BLaER1 treated with 17β-estradiol and CSF1 and Interleukin-3, amounts not matched to agents 10 nM and 100 nM (cell line): Measurements from ENCODE around the gene WDR33.

Experiments used
- H3K27ac ChIP-seq, 11 experiments: shearing (Covaris generic); formaldehyde crosslinking; 2 replicates each; pipeline ENCODE4 v1.8.1; 2022
- H3K27me3 ChIP-seq, 11 experiments: shearing (Covaris generic); formaldehyde crosslinking; 2 replicates each; pipeline ENCODE4 v1.8.1; 2022
- H3K36me3 ChIP-seq, 11 experiments: shearing (Covaris generic); formaldehyde crosslinking; 2 replicates each; pipeline ENCODE4 v1.8.1; 2022
- H3K4me1 ChIP-seq, 10 experiments: shearing (Covaris generic); formaldehyde crosslinking; 2 replicates each; pipeline ENCODE4 v1.8.1; 2022
- H3K4me2 ChIP-seq, 11 experiments: shearing (Covaris generic); formaldehyde crosslinking; 2 replicates each; pipeline ENCODE4 v1.8.1; 2022
- H3K4me3 ChIP-seq, 10 experiments: shearing (Covaris generic); formaldehyde crosslinking; 2 replicates each; pipeline ENCODE4 v1.8.1; 2022
- H3K9ac ChIP-seq, 11 experiments: shearing (Covaris generic); formaldehyde crosslinking; 2 replicates each; pipeline ENCODE4 v1.8.1; 2022
- H3K9me3 ChIP-seq, 11 experiments: shearing (Covaris generic); formaldehyde crosslinking; replicated peaks in 1 of 11; 2 replicates each; pipeline ENCODE4 v1.8.1; 2022
- H4K20me1 ChIP-seq, 11 experiments: shearing (Covaris generic); formaldehyde crosslinking; 2 replicates each; pipeline ENCODE4 v1.8.1; 2022
- Cebpa-rat ChIP-seq, 11 experiments: shearing (Covaris generic); IDR thresholded peaks; 2 replicates each; pipeline ENCODE4 v1.8.1; 2022

Gene WDR33

DNA sequence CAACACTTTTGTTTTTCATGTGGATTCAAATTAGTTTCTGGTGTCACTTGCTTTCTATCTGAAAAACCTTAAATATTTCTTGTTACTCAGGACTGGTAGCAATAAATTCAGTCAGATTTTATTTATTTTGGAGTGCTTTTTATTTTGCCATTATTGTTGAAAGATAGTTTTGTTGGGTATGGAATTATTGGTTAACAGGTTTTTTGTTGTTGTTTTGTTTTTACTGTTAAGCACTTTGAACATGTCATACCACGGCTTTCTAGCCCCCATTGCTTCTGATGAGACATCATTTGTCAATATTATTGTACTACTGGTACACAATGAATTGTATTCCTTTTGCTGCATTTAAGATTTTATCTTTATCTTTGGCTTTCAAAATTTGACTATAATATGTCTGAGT lies 122.6 kb downstream of the WDR33 start:
- Histone ChIP-seq H3K4me2 (no peak overlapping the region), H3K9me3 (peaks cover 46 to 49% (median 47%) of the 10 kb centered on the region in 11 experiments), H4K20me1 (no peaks in the 10 kb centered on the region), H3K4me1 (peaks cover 0 to 9% (median 6%) of the 10 kb centered on the region in 10 experiments; a peak in 11 of 20 replicates), H3K27me3 (no peaks in the 10 kb centered on the region), H3K9ac (no peak overlapping the region), H3K27ac (no peak overlapping the region), H3K36me3 (peaks cover 0 to 13% (median 8%) of the 10 kb centered on the region in 11 experiments; a peak in 10 of 22 replicates), H3K4me3 (no peak overlapping the region)
- TF ChIP-seq Cebpa-rat (IDR thresholded peaks at IDR 0.05): no peak

DNA sequence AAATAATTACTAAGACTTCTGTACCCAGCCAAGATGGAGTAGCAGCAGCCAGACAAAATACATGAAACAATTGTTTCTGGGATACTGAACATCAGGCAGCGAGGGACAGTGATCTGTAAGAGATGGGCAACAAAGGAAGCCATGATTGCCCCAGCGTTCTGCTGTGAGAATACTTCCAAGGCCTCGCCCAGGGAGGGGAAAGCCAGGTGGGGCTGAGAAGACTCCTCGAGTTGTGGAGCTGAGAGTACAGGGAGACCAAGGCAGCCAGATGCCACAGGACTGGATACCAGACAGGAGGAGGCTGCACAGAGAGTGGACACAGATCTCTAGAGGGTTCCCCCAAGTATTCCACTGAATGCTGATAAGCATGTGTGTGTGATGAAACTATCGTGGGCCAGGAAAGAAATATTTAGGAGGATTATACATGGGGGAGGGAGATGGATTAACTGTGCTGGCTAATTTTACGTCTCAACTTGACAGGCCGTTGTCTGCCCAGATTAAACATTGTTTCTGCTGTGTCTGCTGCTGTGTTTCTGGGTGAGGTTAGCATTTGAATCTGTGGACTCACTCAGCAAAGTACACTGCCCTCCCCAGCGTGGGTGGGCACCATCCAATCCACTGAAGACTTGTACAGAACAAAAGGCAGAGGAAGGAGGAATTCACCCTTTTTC lies 125.4 kb downstream of the WDR33 start:
- Histone ChIP-seq H3K36me3 (peaks cover 0 to 8% (median 4%) of the 10 kb centered on the region in 11 experiments; a peak in 9 of 22 replicates), H3K27me3 (peaks cover 0 to 10% (median 0%) of the 10 kb centered on the region in 11 experiments; a peak in 6 of 22 replicates), H3K27ac (no peak overlapping the region), H3K9ac (no peak overlapping the region), H3K4me3 (no peak overlapping the region), H3K4me2 (no peak overlapping the region), H3K4me1 (peaks cover 12 to 38% (median 33%) of the 10 kb centered on the region in 10 experiments), H3K9me3 (peaks cover 31 to 34% (median 32%) of the 10 kb centered on the region in 11 experiments), H4K20me1 (no peaks in the 10 kb centered on the region)
- TF ChIP-seq Cebpa-rat (IDR thresholded peaks at IDR 0.05): no peak

DNA sequence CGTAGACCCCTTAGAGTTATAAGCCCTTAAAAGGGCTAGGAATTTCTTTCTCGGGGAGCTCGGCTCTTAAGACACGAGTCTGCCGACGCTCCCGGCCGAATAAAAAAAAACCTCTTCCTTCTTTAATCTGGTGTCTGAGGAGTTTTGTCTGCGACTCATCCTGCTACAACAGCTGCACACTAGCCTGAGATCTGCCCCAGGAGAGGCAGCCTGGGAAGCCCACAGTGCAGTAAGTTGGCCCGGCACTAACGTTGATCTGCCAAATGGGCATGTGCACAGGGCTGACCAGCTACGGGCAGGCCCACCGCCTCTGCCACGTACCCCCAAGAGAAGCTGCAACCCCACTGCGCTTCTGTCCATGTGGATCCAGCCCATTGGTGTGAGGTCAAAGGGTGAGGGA lies 127.2 kb downstream of the WDR33 start:
- no peak for TF ChIP-seq Cebpa-rat (IDR thresholded peaks at IDR 0.05)
- Histone ChIP-seq H4K20me1 (peaks cover 0 to 10% (median 0%) of the 10 kb centered on the region in 11 experiments; a peak in 2 of 22 replicates), H3K4me2 (peak overlapping the region in 5 of 11 experiments; percentile 11 to 30 (median 23); a peak in 5 of 22 replicates), H3K4me3 (no peak overlapping the region), H3K36me3 (no peaks in the 10 kb centered on the region), H3K4me1 (peaks cover 19 to 55% (median 51%) of the 10 kb centered on the region in 10 experiments), H3K27ac (no peak overlapping the region), H3K9me3 (peaks cover 13 to 16% (median 15%) of the 10 kb centered on the region in 11 experiments), H3K9ac (peak overlapping the region in 1 of 11 experiments; percentile 11; a peak in 1 of 22 replicates), H3K27me3 (peaks cover 3 to 28% (median 8%) of the 10 kb centered on the region in 11 experiments; a peak in 21 of 22 replicates)

DNA sequence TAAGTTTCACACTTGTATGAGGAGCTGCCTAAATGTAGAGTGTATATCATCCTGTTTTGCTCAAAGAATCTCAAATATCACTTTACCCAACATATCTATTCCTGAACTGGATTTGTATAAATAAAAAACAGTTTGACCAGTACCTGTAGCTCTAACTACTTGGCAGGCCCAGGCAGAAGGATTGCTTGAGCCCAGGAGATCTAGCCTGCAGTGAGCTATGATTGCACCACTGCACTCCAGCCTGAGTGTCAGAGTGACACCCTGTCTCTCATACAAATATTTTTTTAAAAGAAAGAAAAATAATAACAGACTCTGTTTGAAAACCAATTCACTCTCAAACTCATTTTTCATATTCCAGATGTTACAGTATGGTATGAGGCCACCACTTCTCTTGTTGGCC lies 127.9 kb downstream of the WDR33 start:
- Histone ChIP-seq H3K4me3 (no peak overlapping the region), H3K9ac (0 out of 22 replicates have a peak overlapping the region, but pooled peaks of 1 of the 11 experiments have one; percentile 15), H3K27me3 (peaks cover 10 to 35% (median 15%) of the 10 kb centered on the region in 11 experiments), H3K4me1 (peaks cover 19 to 60% (median 55%) of the 10 kb centered on the region in 10 experiments), H3K27ac (peak overlapping the region in 2 of 11 experiments; percentile 84 to 87; a peak in 3 of 22 replicates), H3K4me2 (peak overlapping the region in 6 of 11 experiments; percentile 87 to 99 (median 96); a peak in 13 of 22 replicates), H4K20me1 (peaks cover 0 to 10% (median 0%) of the 10 kb centered on the region in 11 experiments; a peak in 2 of 22 replicates), H3K36me3 (no peaks in the 10 kb centered on the region), H3K9me3 (peaks cover 6 to 9% (median 8%) of the 10 kb centered on the region in 11 experiments; a peak in 21 of 22 replicates)
- no peak for TF ChIP-seq Cebpa-rat (IDR thresholded peaks at IDR 0.05)

DNA sequence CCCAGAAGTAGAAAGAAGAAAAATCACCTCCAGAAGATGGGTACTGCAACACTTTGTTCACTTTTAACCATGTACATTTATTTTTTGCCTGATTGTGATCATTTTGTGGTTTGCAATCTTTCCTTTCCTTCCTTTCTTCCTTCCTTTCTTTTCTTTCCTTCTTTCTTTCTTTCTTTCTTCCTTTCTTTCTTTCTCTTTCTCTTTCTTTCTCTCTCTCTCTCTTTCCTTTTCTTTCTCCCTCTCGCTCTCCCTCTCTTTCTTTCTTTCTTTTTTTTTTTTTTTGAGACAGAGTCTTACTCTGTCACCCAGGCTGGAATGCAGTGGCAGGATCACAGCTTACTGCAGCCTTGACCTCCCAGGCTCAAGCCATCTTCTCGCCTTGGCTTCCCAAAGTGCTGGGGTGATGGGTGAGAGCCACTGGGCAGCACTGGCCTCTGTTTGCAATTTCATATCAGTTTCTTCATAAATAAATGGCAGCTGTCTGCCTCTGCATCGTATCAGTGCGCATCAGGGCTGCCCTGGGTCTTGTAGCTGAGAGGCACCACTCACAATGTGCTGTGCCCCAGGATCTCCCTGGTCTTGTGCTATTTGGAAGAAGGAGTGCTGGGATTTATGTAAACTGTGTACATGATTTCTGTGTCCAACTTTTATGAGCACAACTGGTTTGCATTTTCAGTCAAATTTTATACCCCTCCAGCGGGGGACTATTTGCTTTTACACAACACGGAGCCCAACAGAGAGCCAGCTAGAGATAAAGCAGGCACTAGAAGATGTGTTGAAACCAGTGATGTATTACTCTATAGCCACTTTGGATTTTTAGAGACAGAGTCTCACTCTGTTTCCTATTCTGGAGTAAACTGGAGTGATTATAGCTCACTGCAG lies 128.8 kb downstream of the WDR33 start:
- Histone ChIP-seq H3K9me3 (peaks cover 0 to under 1% (median 0%) of the 10 kb centered on the region in 11 experiments; a peak in 5 of 22 replicates), H3K9ac (peak overlapping the region in 7 of 11 experiments; percentile 64 to 86 (median 79); a peak in 11 of 22 replicates), H3K36me3 (no peaks in the 10 kb centered on the region), H4K20me1 (peaks cover 0 to 15% (median 0%) of the 10 kb centered on the region in 11 experiments; a peak in 3 of 22 replicates), H3K4me3 (peak overlapping the region in 5 of 10 experiments; percentile 41 to 57 (median 50); a peak in 5 of 20 replicates), H3K27ac (peak overlapping the region in 6 of 11 experiments; percentile 64 to 87 (median 84); a peak in 11 of 22 replicates), H3K4me2 (peak overlapping the region in 10 of 11 experiments; percentile 80 to 99 (median 92); a peak in 20 of 22 replicates), H3K27me3 (peaks cover 18 to 43% (median 23%) of the 10 kb centered on the region in 11 experiments), H3K4me1 (peaks cover 19 to 61% (median 55%) of the 10 kb centered on the region in 10 experiments)
- no peak for TF ChIP-seq Cebpa-rat (IDR thresholded peaks at IDR 0.05)

DNA sequence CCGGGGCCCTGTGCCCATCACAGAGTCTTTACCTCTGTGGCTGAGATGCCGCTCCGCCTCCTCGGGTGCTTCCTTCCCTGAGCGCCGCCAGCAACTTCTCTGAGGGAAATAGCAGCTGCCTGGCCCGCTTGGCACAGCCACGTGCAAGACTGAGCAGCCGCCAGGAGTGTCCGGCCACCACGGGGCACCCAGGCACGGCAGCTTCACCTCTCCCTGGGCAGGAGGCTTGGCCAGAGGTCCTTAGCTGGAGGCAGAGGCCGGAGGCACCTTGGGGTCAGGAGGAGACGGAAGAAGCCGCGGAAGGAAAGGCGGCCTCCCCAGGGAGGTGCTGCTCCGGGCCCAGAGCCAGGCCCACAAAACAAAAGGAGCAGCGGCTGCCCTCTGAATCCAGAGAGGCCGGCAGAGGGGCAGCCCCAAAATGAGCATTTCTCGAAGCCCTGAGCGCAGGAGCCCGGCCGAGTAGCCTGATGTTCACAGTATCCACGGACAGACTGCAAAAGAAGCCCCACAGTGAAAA lies 129.6 kb downstream of the WDR33 start:
- H4K20me1 ChIP-seq: peaks cover 0 to 15% (median 7%) of the 10 kb centered on the region in 11 experiments; a peak in 4 of 22 replicates
- no peaks in the 10 kb centered on the region for H3K9me3 ChIP-seq
- H3K27me3 ChIP-seq: peaks cover 27 to 52% (median 32%) of the 10 kb centered on the region in 11 experiments
- no peak for TF ChIP-seq Cebpa-rat (IDR thresholded peaks at IDR 0.05)
- peak overlapping the region in 9 of 11 experiments; percentile 49 to 87 (median 64); a peak in 18 of 22 replicates for H3K27ac ChIP-seq
- peaks cover 19 to 61% (median 55%) of the 10 kb centered on the region in 10 experiments for H3K4me1 ChIP-seq
- H3K4me3 ChIP-seq: peak overlapping the region in 9 of 10 experiments; percentile 21 to 57 (median 49); a peak in 17 of 20 replicates
- peak overlapping the region; percentile 80 to 99 (median 92) for H3K4me2 ChIP-seq
- no peaks in the 10 kb centered on the region for H3K36me3 ChIP-seq
- peak overlapping the region in 10 of 11 experiments; percentile 2 to 86 (median 68); a peak in 19 of 22 replicates for H3K9ac ChIP-seq

DNA sequence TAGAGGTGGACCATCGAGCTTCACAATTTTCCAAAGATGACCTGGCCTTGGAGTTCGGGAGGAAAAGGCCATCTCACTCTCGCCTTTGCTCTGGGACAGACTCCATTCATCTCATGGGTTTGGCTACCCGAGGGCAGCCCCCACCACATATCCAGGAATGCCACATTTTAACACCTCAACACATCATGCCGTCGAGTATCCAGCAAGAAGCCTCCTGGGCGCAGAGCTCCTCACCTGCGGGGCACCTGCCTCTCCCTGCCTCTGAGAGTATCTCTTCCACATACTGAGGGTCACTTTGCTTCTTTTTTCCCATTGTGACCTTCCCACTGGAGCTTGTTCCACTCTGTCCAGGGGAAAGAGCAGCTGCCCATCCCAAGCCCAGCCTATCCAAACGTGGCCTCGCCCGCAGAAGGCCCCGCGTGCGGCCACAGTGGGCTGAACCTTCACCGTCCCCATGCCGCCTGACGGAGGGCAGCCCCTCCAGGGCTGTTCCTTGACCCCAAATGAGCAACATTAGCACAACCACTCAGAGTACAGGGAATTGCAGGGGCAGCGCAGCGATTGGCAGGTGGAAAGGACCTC lies 130.2 kb downstream of the WDR33 start:
- peak overlapping the region in 7 of 11 experiments; percentile 60 to 87 (median 84); a peak in 14 of 22 replicates for H3K27ac ChIP-seq
- no peaks in the 10 kb centered on the region for H3K36me3 ChIP-seq
- no peak for TF ChIP-seq Cebpa-rat (IDR thresholded peaks at IDR 0.05)
- H3K4me2 ChIP-seq: peak overlapping the region; percentile 80 to 99 (median 92)
- H4K20me1 ChIP-seq: peaks cover 0 to 19% (median 7%) of the 10 kb centered on the region in 11 experiments; a peak in 7 of 22 replicates
- peaks cover 19 to 67% (median 58%) of the 10 kb centered on the region in 10 experiments for H3K4me1 ChIP-seq
- peak overlapping the region in 9 of 10 experiments; percentile 21 to 57 (median 49); a peak in 17 of 20 replicates for H3K4me3 ChIP-seq
- H3K9ac ChIP-seq: peak overlapping the region in 9 of 11 experiments; percentile 2 to 86 (median 68); a peak in 14 of 22 replicates
- H3K27me3 ChIP-seq: peaks cover 32 to 58% (median 37%) of the 10 kb centered on the region in 11 experiments
- no peaks in the 10 kb centered on the region for H3K9me3 ChIP-seq
